Measurements from ENCODE around the gene PDE9A. TPM values are rescaled to one million over a fixed set of nuclear protein-coding genes. Genes with fewer than 3 reads are reported as not detected.
"Not testable (repeated sequence)": the region's sequence is repeated elsewhere in the genome, so short reads cannot be mapped to it uniquely, and the experiment has no call there.

PDE9A gene
- total and polyA plus RNA-seq, 8 donors = 5.1 to 24.2 (median 21.9) TPM

DNA sequence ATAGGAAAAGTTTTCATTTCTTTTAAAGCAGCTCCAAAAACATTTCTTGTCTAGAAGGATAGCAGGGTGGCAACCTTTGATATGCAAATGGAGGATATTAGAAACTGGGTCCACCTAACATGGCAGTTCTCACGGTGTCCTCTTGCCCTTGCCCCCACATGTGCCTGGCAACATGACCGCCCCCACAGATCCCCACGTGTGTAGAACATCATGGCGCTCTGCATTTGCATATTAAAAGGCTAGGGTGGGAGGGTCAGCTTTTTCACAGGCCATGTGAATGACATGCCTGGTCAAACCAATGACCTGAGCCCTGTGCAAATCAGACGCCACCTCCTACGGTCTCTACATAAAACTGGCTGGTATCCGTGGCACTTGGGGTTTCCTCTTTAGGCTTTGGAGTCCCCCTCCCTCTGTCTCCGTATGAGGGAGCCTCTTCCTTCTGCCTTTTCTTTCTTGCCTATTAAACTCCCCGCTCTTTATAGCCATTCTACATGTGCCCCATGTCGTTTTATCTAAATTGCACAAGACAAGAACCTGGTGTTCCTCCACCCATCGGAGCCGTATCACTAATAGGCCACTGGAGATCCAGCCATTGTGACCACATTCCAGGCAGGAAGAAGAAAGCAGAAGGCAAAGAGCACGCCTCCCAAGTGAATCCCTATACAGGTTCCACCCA is 154.7 kb downstream of the PDE9A start:
- DNase-seq (no peak), ATAC-seq (no peak)
- Histone ChIP-seq H3K9me3 (no peaks in the 10 kb centered on the region), H3K36me3 (no peaks in the 10 kb centered on the region), H3K27me3 (no peaks in the 10 kb centered on the region), H3K4me1 (peaks cover 0 to 5% of the 10 kb centered on the region in 2 donors), H3K4me3 (no peak overlapping the region), H3K27ac (no peak overlapping the region)
- no peak for TF ChIP-seq CTCF (IDR thresholded peaks at IDR 0.05)
- intact Hi-C loops (cut with DNase I) = no loop called here

GRCh38 chr21:42809171-42809570 is 155.8 kb downstream of the PDE9A start:
- Histone ChIP-seq H3K9me3 (no peaks in the 10 kb centered on the region), H3K36me3 (no peaks in the 10 kb centered on the region), H3K4me3 (no peak overlapping the region), H3K27ac (no peak overlapping the region), H3K27me3 (no peaks in the 10 kb centered on the region), H3K4me1 (peaks cover 0 to 5% of the 10 kb centered on the region in 2 donors)
- intact Hi-C loops (cut with DNase I) = no loop called here
- ATAC-seq (no peak), DNase-seq (no peak)
- TF ChIP-seq CTCF (IDR thresholded peaks at IDR 0.05) = no peak

GRCh38 chr21:42809577-42810475 is 156.4 kb downstream of the PDE9A start:
- ATAC-seq (no peak), DNase-seq (no peak)
- H3K9me3 ChIP-seq = no peaks in the 10 kb centered on the region
- H3K27me3 ChIP-seq = no peaks in the 10 kb centered on the region
- no peak for TF ChIP-seq CTCF (IDR thresholded peaks at IDR 0.05)
- no peak overlapping the region for H3K4me3 ChIP-seq
- no peaks in the 10 kb centered on the region for H3K36me3 ChIP-seq
- peaks cover 0 to 5% of the 10 kb centered on the region in 2 donors for H3K4me1 ChIP-seq
- H3K27ac ChIP-seq = no peak overlapping the region
- intact Hi-C loops (cut with DNase I) = no loop called here

DNA sequence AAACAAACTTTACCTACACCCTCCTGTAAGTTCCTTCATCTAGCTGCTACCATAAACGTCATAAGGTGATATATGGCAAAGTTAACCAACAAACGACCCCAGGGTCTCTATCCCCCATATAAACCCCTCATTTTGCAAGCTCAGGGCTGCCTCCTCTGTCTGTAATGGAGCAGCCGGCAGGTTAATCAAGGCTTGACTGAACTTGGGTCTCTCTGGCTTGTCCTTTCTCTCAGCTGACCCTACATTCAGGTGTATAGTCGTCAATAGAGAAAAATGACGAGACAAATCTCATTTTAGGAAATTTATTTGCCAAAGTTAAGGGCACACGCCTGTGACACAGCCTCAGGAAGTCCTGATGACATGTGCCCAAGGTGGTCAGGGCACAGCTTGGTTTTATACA is 158.5 kb downstream of the PDE9A start:
- no peak for ATAC-seq
- Histone ChIP-seq H3K27me3 (no peaks in the 10 kb centered on the region), H3K9me3 (peaks cover 0 to 13% of the 10 kb centered on the region in 2 donors), H3K4me3 (no peak overlapping the region), H3K27ac (no peak overlapping the region), H3K36me3 (no peaks in the 10 kb centered on the region), H3K4me1 (no peaks in the 10 kb centered on the region)
- TF ChIP-seq CTCF (IDR thresholded peaks at IDR 0.05) = no peak
- DNase-seq = no peak
- intact Hi-C loops (cut with DNase I) = no loop called here

- H3K27ac ChIP-seq; DNase-seq; H3K4me3 ChIP-seq; H3K27me3 ChIP-seq; intact Hi-C loops (cut with DNase I); ATAC-seq; H3K36me3 ChIP-seq; H3K4me1 ChIP-seq: not testable (repeated sequence)
- peaks cover 0 to 13% of the 10 kb centered on the region in 2 donors for H3K9me3 ChIP-seq
These were observed 159.3 kb downstream of the PDE9A start for GRCh38 chr21:42812528-42813241.

All from left lung (tissue), 10 donors.